Stomach (tissue), 4 donors: Measurements from ENCODE around the gene BRPF1.

Experiments
- POLR2A ChIP-seq, 4 donors: fragments of 450-650 bp; IDR thresholded peaks; one replicate each; pipeline ENCODE4 v1.6.1; 2016; ENCODE audit warnings: antibody characterized with exemption in 4 of 4, control low read depth in 2 of 4, mild to moderate bottlenecking in 1 of 4, moderate library complexity in 1 of 4
- POLR2AphosphoS5 ChIP-seq, 3 donors: sonication (generic); formaldehyde crosslinking; IDR thresholded peaks; one replicate each; pipeline ENCODE4 v1.6.1; 2016; ENCODE audit warnings: antibody characterized with exemption in 3 of 3
- TF ChIP-seq, protein P1 (sequence below), 7 experiments: fragments of 450-650 bp in 4 of 7; fragments of 200-600 bp in 3 of 7; sonication (generic) in 3 of 7; IDR thresholded peaks; one replicate each; pipeline ENCODE4 v1.5.1; 2016 to 2019; ENCODE audit warnings: antibody characterized with exemption in 7 of 7, control low read depth in 2 of 7, mild to moderate bottlenecking in 1 of 7

DNA sequence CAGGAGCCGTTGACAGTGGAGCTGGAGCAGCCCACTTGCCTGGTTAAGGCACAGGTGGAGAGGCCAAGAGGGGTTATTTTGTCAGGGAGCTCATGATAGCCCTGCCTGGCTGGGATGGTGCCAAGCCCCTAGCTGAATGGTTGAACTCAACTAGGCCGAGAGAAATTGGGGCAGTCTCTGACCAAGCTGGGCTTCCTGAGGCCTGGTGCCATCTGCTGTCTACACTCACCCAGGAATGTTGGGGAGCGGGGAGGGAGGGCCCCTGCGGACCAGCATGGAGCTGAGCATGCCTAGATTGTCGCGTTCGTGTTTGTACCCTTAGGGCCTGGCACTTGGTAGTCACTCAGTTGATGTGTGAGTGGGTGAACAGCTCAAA, 1.2 kb downstream of the BRPF1 start:
- TF ChIP-seq, protein P1, sequence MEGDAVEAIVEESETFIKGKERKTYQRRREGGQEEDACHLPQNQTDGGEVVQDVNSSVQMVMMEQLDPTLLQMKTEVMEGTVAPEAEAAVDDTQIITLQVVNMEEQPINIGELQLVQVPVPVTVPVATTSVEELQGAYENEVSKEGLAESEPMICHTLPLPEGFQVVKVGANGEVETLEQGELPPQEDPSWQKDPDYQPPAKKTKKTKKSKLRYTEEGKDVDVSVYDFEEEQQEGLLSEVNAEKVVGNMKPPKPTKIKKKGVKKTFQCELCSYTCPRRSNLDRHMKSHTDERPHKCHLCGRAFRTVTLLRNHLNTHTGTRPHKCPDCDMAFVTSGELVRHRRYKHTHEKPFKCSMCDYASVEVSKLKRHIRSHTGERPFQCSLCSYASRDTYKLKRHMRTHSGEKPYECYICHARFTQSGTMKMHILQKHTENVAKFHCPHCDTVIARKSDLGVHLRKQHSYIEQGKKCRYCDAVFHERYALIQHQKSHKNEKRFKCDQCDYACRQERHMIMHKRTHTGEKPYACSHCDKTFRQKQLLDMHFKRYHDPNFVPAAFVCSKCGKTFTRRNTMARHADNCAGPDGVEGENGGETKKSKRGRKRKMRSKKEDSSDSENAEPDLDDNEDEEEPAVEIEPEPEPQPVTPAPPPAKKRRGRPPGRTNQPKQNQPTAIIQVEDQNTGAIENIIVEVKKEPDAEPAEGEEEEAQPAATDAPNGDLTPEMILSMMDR (IDR thresholded peaks at IDR 0.05), result no peak
- TF ChIP-seq POLR2A (IDR thresholded peaks at IDR 0.05), result no peak
- TF ChIP-seq POLR2AphosphoS5 (IDR thresholded peaks at IDR 0.05), result no peak
